Effector memory CD8-positive, alpha-beta T cell (primary cell): Measurements from ENCODE around the gene JRKL.

Experiments used
- ATAC-seq: fragments of 150-1000 bp; cut with Tn5 transposase; replicated peaks from 2 replicates; pipeline ENCODE4 v1.10.0; 2021; ENCODE audit warnings: mild to moderate bottlenecking, moderate library complexity
- DNase-seq, 3 experiments: peaks; one replicate each; pipeline ENCODE4 v3.0.0; 2021
- H3K27ac Mint-ChIP-seq, 2 donors: one replicate each; pipeline ENCODE4 v1.8.0; 2022; ENCODE audit warnings: mild to moderate bottlenecking in 2 of 2, mixed read lengths in 2 of 2, moderate library complexity in 2 of 2
- H3K27me3 Mint-ChIP-seq, 2 donors: one replicate each; pipeline ENCODE4 v1.8.0; 2022; ENCODE audit warnings: mixed read lengths in 2 of 2
- H3K36me3 Mint-ChIP-seq: one replicate; pipeline ENCODE4 v1.8.0; 2022; ENCODE audit warnings: mild to moderate bottlenecking, moderate library complexity, mixed read lengths; ENCODE audit not compliant: insufficient read depth
- H3K4me1 Mint-ChIP-seq, 2 donors: one replicate each; pipeline ENCODE4 v1.8.0; 2022; ENCODE audit warnings: low read depth in 2 of 2, mixed read lengths in 2 of 2
- H3K4me3 Mint-ChIP-seq, 2 donors: one replicate each; pipeline ENCODE4 v1.8.0; 2022; ENCODE audit warnings: mild to moderate bottlenecking in 2 of 2, mixed read lengths in 2 of 2, moderate library complexity in 2 of 2
- H3K9me3 Mint-ChIP-seq, 2 donors: one replicate each; pipeline ENCODE4 v1.8.0; 2022; ENCODE audit warnings: mixed read lengths in 2 of 2
- total RNA-seq, 9 experiments: gene quantifications; one replicate each; lab custom pipeline; 2026; lab: John Stamatoyannopoulos, UW

The JRKL gene
- 6.0 to 24.3 (median 19.2) reads per million in 9 experiments for total RNA-seq

GRCh38 chr11:96389720-96390487 is at the start of gene JRKL, which contains the start of gene CCDC82:
Gene JRKL, plus strand, starts transcription at chr11:96390013. Its CDS starts 637 bp downstream, at chr11:96390650.
Gene CCDC82, minus strand, starts transcription at chr11:96389912. Its CDS starts 5,165 bp downstream, at chr11:96384747.
- Mint-ChIP-seq H3K4me3 (peak within 1 kb of the TSS; percentile 87 to 92), H3K9me3 (no peaks in the 10 kb centered on the region)

GRCh38 chr11:96340555-96340885 is 49.3 kb upstream of the JRKL start:
- Mint-ChIP-seq H3K4me1 (peaks cover 49 to 64% of the 10 kb centered on the region in 2 donors), H3K27me3 (no peaks in the 10 kb centered on the region), H3K27ac (peak overlapping the region; percentile 90 to 91), H3K9me3 (no peaks in the 10 kb centered on the region), H3K4me3 (peak overlapping the region; percentile 87 to 98), H3K36me3 (peaks cover 6% of the 10 kb centered on the region)
- DNase-seq (no peak), ATAC-seq (no peak)

More at GRCh38 chr11:96389720-96390487, at the start of gene JRKL, which contains the start of gene CCDC82:
- H3K36me3 Mint-ChIP-seq: peaks cover 13% of the 10 kb centered on the region
- DNase-seq (peak; percentile 98 to 99 (median 98)), ATAC-seq (peak; percentile 93)
- no peaks in the 10 kb centered on the region for H3K27me3 Mint-ChIP-seq
- peak within 1 kb of the TSS; percentile 82 to 94 for H3K27ac Mint-ChIP-seq
- H3K4me1 Mint-ChIP-seq: peaks cover 18 to 22% of the 10 kb centered on the region in 2 donors

DNA sequence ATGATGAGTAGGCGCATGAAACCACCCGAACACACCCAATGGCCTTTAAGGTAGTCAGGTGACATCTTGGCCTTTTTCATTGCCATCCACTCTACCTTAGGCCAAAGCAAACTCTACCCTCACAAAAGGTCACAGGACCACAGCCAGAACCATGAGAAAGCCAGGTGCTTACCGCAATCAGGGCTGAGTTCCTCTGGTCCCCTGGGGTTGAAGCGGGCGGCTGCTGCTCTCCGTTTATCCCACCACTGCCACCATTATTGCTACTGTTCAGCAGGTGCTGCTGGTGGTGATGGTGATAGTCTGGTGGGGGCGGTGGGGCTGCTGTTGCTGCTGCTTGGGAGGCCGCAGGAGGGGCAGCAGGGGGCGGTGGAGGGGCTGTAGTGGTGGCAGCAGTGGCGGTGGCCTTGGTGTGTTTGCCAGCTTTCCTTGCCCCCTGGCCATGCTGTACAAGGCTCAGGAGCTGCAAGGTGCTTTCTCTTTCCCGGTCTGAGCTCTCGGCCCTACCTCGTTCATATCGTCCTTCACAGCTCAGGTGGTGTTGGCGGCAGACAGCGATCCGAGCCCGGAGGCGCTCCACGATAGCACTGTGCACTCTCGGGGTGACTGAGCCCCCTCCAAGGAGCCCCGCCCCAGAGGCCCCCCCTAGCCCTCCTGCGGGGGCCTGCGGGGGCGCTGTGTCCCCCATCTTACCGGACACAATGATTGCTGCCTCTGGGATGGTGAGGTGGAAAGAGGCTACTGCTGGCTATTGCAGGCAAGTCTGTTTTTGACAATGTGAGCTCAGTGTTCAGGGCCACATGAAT is 48.4 kb upstream of the JRKL start:
- peak; percentile 63 for ATAC-seq
- Mint-ChIP-seq H3K27me3 (no peaks in the 10 kb centered on the region), H3K4me3 (peak overlapping the region; percentile 87 to 98), H3K4me1 (peaks cover 46 to 60% of the 10 kb centered on the region in 2 donors), H3K27ac (peak overlapping the region; percentile 90 to 91), H3K9me3 (no peaks in the 10 kb centered on the region), H3K36me3 (peaks cover 6% of the 10 kb centered on the region)
- DNase-seq: peak; percentile 69 to 73 (median 69)

GRCh38 chr11:96342014-96342960 is 47.5 kb upstream of the JRKL start:
- DNase-seq (no peak), ATAC-seq (no peak)
- H3K27ac Mint-ChIP-seq: peak overlapping the region; percentile 90 to 91
- H3K27me3 Mint-ChIP-seq: no peaks in the 10 kb centered on the region
- H3K9me3 Mint-ChIP-seq: no peaks in the 10 kb centered on the region
- peak overlapping the region; percentile 87 to 98 for H3K4me3 Mint-ChIP-seq
- H3K4me1 Mint-ChIP-seq: peaks cover 45 to 54% of the 10 kb centered on the region in 2 donors
- H3K36me3 Mint-ChIP-seq: peaks cover 6% of the 10 kb centered on the region

DNA sequence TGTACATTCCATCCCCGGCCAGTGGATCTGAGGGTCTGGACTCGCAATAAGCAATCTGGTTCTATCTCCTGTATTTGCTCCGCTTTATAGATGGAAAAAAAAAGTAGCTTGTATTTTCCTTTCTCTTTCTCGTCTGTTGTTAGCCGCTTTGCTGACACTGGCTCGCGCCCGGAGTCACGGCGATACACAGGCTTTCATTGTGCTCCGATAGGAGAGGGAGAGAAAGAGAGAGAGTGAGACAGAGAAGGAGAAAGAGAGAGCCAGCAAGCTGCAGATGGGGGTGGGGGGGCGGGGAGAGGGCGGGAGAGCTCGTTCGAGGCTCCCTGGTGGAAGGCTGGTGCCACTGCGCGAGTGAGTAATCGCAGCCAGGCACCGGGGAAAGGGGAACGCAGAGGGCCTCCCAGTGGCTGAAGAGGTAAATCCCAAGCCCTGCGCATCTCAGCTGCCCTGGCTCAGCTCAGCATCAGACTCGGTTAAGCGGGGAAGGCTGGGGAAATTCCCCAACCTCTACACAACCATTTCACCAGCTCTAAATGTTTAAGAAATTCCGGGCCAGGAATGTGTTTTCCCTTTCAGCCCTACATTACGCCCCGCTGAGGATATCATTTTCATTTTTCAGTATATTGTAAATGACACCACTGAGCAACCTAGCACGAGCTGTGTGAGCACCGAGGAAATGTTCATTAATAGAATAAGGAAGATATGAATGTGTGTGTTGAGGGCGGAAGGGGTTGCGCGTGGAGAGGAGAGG is 46.7 kb upstream of the JRKL start, which contains the start of gene MAML2:
TSS of gene MAML2 (minus strand) at position 235 of the 751 bp plus-strand sequence. CDS start 1,300 bp downstream, outside the sequence.
- Mint-ChIP-seq H3K27ac (peak within 1 kb of the TSS; percentile 90 to 91), H3K4me3 (peak within 1 kb of the TSS; percentile 87 to 98), H3K4me1 (peaks cover 36 to 45% of the 10 kb centered on the region in 2 donors), H3K27me3 (no peaks in the 10 kb centered on the region), H3K9me3 (no peaks in the 10 kb centered on the region), H3K36me3 (peaks cover 6% of the 10 kb centered on the region)
- ATAC-seq (peak; percentile 84), DNase-seq (peak; percentile 80 to 83 (median 83))

GRCh38 chr11:96356848-96357247 is 33.0 kb upstream of the JRKL start:
- DNase-seq (no peak), ATAC-seq (no peak)
- H3K36me3 Mint-ChIP-seq: peaks cover 13% of the 10 kb centered on the region
- no peaks in the 10 kb centered on the region for H3K9me3 Mint-ChIP-seq
- H3K27ac Mint-ChIP-seq: no peak overlapping the region
- no peaks in the 10 kb centered on the region for H3K27me3 Mint-ChIP-seq
- H3K4me1 Mint-ChIP-seq: peaks cover 0 to 18% of the 10 kb centered on the region in 2 donors
- no peak overlapping the region for H3K4me3 Mint-ChIP-seq

DNA sequence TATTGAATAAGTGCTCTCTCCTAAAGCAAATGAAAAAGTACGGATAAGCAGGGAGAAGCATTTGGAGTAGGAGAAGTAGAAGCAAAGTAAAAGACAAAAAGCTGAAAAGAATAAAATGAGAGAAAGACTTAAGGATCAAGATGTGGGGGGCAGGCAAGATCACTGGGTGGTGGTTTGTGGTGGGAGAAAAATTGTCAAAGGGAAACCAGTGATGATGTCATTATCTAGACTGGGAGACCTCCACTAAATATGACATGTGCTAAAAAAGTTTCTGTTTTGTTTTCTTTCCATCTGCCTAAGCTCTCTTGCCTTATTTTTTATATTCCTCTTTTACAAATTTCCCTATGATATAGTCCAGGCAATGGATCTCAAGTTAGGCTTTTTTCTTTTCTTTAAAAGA is 32.0 kb upstream of the JRKL start:
- DNase-seq (no peak), ATAC-seq (peak; percentile 46)
- Mint-ChIP-seq H3K4me1 (peaks cover 0 to 18% of the 10 kb centered on the region in 2 donors), H3K27me3 (no peaks in the 10 kb centered on the region), H3K4me3 (no peak overlapping the region), H3K36me3 (peaks cover 15% of the 10 kb centered on the region), H3K9me3 (no peaks in the 10 kb centered on the region), H3K27ac (peak overlapping the region in 1 of 2 donors; percentile 68)

GRCh38 chr11:96358321-96358720 is 31.5 kb upstream of the JRKL start:
- no peaks in the 10 kb centered on the region for H3K27me3 Mint-ChIP-seq
- peak overlapping the region; percentile 49 to 68 for H3K27ac Mint-ChIP-seq

DNA sequence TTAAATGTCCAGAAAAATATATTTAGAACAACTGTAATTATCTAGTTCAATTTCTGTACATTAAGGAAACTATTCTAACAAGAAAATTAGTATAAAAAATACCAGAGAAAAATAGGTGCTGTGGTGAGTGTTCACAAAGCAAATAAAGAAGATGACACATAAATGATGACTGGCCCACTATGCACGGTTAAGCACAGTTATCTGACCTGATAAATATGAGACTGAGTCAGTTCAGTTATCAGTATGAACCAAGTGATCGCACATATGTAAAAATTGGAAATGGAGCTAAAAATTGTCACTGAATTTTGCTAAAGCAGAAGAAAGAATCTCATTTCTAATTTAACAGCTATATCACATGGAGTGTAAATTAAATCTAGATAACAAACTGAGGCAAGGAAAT is 28.0 kb upstream of the JRKL start:
- no peaks in the 10 kb centered on the region for H3K9me3 Mint-ChIP-seq
- H3K27me3 Mint-ChIP-seq: no peaks in the 10 kb centered on the region
- H3K4me1 Mint-ChIP-seq: peaks cover 0 to 9% of the 10 kb centered on the region in 2 donors
- no peak overlapping the region for H3K4me3 Mint-ChIP-seq
- H3K36me3 Mint-ChIP-seq: peaks cover 14% of the 10 kb centered on the region
- ATAC-seq: no peak
- no peak for DNase-seq
- H3K27ac Mint-ChIP-seq: no peak overlapping the region

More at GRCh38 chr11:96358321-96358720, 31.5 kb upstream of the JRKL start:
- ATAC-seq (no peak), DNase-seq (no peak)
- Mint-ChIP-seq H3K36me3 (peaks cover 20% of the 10 kb centered on the region), H3K9me3 (no peaks in the 10 kb centered on the region), H3K4me3 (no peak overlapping the region), H3K4me1 (peaks cover 0 to 18% of the 10 kb centered on the region in 2 donors)

DNA sequence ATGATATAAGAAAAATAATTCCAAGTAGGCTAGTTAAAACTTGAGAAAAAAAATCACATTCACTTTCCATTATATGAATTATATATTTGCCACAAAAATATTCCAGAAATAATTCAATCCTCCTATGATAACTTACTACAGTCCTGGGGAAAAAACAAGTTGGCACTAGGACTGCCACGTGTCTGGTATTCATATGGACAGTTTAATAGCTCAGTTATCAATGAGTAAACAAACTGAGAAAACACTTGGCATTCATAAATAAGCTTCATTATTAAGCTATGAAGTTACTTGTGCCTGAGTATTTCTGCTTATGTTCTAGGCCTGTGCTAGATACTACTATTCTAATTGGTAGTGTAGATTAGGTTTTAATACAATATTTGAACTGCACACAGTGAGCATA is 24.3 kb upstream of the JRKL start:
- Mint-ChIP-seq H3K36me3 (peaks cover 14% of the 10 kb centered on the region), H3K4me3 (no peak overlapping the region), H3K27ac (no peak overlapping the region), H3K27me3 (no peaks in the 10 kb centered on the region), H3K9me3 (no peaks in the 10 kb centered on the region), H3K4me1 (peaks cover 0 to 5% of the 10 kb centered on the region in 2 donors)
- DNase-seq: no peak
- ATAC-seq: no peak

- no peak overlapping the region for H3K4me3 Mint-ChIP-seq
- H3K9me3 Mint-ChIP-seq: no peaks in the 10 kb centered on the region
- DNase-seq (no peak), ATAC-seq (no peak)
- H3K4me1 Mint-ChIP-seq: peaks cover 0 to 5% of the 10 kb centered on the region in 2 donors
- H3K36me3 Mint-ChIP-seq: peaks cover 14% of the 10 kb centered on the region
- H3K27me3 Mint-ChIP-seq: no peaks in the 10 kb centered on the region
- no peak overlapping the region for H3K27ac Mint-ChIP-seq
Observed at GRCh38 chr11:96366024-96366423, 23.8 kb upstream of the JRKL start.

DNA sequence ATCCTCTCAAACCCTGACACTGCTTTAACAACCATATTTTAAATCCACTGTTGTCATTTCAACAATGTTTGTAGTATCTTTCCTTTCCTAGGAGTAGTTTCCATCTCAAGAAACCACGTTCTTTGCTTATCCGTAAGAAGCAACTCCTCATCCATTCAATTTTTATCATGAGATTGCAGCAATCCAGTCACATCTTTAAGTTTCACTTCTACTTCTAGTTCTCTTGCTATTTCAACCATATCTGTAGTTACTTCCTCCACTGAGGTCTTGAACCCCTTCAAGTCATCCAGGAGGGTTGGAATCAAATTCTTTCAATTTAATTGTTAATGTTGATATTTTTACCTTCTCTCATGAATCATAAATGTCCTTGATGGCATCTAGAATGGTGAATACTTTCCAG is 22.5 kb upstream of the JRKL start:
- no peaks in the 10 kb centered on the region for H3K9me3 Mint-ChIP-seq
- ATAC-seq (no peak), DNase-seq (no peak)
- no peaks in the 10 kb centered on the region for H3K27me3 Mint-ChIP-seq
- peaks cover 14% of the 10 kb centered on the region for H3K36me3 Mint-ChIP-seq
- H3K27ac Mint-ChIP-seq: no peak overlapping the region
- peaks cover 0 to 5% of the 10 kb centered on the region in 2 donors for H3K4me1 Mint-ChIP-seq
- no peak overlapping the region for H3K4me3 Mint-ChIP-seq
